ENCODE results near the gene CDH26.

CDH26 gene

DNA sequence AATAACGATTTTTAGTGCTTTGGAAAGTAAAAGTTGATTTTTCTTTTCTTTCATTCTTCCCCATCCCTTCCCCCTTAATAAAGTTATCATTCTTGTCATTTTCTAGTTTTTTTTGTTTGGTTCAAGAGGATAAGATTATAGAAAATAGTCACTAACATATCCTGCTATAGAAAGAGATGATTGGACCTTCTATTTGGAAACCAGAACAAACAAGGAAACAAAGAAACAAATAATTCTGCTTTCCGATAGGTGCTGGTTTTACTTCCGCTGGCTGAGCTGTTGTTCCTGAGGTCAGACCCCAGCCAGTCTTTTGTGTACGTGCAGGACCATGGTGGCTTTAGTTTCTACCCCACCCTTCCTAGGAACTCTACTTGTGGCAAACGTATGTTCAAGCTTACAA lies at the start of gene CDH26:
Gene CDH26, plus strand, starts transcription at position 301 of the 400 bp plus-strand sequence. CDS start 304 bp downstream, outside the sequence.
- H3K4me3 ChIP-seq (ENCODE audit: low read depth, low read length) = no peak within 1 kb of the TSS
- TF ChIP-seq, protein P1, sequence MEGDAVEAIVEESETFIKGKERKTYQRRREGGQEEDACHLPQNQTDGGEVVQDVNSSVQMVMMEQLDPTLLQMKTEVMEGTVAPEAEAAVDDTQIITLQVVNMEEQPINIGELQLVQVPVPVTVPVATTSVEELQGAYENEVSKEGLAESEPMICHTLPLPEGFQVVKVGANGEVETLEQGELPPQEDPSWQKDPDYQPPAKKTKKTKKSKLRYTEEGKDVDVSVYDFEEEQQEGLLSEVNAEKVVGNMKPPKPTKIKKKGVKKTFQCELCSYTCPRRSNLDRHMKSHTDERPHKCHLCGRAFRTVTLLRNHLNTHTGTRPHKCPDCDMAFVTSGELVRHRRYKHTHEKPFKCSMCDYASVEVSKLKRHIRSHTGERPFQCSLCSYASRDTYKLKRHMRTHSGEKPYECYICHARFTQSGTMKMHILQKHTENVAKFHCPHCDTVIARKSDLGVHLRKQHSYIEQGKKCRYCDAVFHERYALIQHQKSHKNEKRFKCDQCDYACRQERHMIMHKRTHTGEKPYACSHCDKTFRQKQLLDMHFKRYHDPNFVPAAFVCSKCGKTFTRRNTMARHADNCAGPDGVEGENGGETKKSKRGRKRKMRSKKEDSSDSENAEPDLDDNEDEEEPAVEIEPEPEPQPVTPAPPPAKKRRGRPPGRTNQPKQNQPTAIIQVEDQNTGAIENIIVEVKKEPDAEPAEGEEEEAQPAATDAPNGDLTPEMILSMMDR (IDR thresholded peaks at IDR 0.05; ENCODE audit: low read depth, low read length) = no peak

DNA sequence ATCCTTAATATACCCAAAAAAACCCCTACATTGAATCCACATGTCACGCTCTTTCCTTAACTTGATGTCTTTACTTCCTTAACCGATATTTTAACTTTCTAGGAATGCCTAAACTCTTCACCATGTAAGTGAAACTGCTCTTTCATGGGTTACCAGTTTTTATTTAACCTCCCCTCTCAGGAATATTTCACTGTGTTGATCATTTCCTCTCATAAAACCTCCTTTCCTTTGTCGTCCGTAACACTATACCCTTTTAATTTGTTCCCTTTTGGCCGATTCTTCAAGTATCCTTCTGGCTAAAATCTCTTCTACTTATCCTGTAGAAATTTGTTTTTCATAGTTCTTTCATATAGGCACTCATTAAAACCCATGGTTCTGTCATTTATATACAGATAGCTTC lies 49.4 kb upstream of the CDH26 start:
- TF ChIP-seq, protein P1 (IDR thresholded peaks at IDR 0.05; ENCODE audit: low read depth, low read length) = no peak
- no peak overlapping the region for H3K4me3 ChIP-seq (ENCODE audit: low read depth, low read length)

DNA sequence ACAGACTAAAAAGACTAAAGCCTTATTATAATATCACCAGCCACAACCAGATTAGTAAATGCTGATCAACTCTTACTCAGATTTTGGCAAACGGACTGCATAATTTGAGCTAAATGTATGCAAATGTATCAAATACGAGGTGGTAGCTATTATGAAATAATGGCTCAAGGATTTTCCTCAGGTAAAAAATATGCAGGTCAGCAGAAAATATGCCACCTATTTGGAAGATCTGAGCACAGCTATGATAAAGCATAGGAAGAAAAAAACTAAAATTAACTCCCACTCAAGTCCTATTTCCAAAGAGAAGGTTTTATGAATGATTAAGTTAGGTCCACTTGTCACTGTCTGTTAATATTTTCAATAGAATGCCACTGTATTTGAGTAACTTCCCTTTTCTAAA lies 47.2 kb upstream of the CDH26 start:
- TF ChIP-seq, protein P1 (IDR thresholded peaks at IDR 0.05; ENCODE audit: low read depth, low read length) = no peak
- no peak overlapping the region for H3K4me3 ChIP-seq (ENCODE audit: low read depth, low read length)

DNA sequence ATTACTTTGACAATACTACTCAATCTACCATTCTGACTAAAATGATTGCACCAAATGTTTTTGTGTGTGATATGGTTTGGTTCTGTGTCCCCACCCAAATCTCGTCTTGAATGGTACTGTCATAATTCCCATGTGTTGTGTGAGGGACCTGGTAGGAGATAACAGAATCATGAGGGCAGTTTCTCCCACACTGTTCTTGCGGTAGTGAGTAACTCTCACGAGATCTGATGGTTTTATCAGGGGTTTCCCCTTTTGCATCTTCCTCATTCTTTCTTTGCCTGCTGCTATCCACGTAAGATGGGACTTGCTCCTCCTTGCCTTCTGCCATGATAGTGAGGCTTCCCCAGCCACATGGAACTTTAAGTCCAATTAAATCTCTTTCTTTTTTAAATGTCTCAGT lies 45.6 kb upstream of the CDH26 start:
- H3K4me3 ChIP-seq (ENCODE audit: low read depth, low read length) = no peak overlapping the region
- TF ChIP-seq, protein P1 (IDR thresholded peaks at IDR 0.05; ENCODE audit: low read depth, low read length) = no peak

DNA sequence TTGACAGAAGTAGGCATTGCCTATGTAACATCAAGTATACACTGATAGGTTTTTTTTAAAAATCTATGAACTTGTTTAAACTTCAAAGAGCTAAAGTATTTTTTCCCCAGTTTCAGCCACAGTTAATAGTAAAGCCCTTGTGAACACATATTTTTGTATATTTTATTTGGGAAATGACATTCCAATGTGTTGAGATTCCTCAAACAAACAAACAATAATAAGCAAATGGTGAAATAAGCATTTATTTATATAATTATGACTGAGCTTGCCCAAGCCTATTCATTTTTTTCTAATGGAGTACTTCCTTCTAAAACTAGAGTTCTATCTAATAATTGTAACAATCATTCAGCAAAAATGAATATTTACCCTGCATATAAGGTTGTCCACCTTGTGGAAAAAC lies 37.3 kb upstream of the CDH26 start:
- H3K4me3 ChIP-seq (ENCODE audit: low read depth, low read length) = no peak overlapping the region
- TF ChIP-seq, protein P1 (IDR thresholded peaks at IDR 0.05; ENCODE audit: low read depth, low read length) = no peak

DNA sequence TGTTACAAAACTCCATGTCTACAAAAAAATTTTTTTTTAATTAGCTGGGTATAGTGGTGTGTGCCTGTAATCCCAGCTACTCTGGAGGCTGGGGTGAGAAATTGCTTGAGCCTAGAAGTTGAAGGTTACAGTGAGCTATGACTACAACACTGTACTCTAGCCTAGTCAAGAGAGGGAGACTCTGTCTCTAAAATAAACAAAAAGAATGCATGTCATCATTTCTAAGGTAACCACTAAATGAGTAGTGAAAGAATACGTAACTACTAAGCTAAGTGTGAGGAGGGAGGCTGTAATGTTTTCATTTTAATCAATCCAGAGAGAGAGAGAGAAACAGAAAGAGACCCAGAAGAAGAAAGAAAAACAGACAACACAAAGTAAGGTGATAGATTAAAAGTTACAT lies 34.7 kb upstream of the CDH26 start:
- TF ChIP-seq, protein P1 (IDR thresholded peaks at IDR 0.05; ENCODE audit: low read depth, low read length) = no peak
- H3K4me3 ChIP-seq (ENCODE audit: low read depth, low read length) = no peak overlapping the region

DNA sequence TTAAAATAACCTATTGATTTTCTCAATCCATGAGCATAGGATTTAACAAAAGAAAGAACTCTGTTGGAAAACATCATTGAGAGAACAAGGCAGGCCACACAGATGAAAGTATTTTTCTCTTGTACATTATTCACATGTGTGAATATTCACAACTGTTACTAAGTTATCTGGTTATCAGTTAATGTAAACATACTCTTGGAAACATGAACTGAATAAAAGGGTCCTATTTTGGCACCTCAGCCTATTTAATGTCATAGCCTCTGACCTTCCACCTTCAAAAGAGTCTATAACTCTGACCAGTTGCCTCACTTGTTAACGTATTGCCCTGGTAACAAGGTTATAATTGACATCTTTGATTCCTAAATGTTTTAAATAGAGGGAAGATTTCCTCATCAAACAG lies 32.9 kb upstream of the CDH26 start:
- TF ChIP-seq, protein P1 (IDR thresholded peaks at IDR 0.05; ENCODE audit: low read depth, low read length) = no peak
- no peak overlapping the region for H3K4me3 ChIP-seq (ENCODE audit: low read depth, low read length)

All from WI38 (cell line).